Right ventricle myocardium inferior (tissue), 1 donor: ENCODE results near the gene SYCE1L. TPM values are rescaled to one million over a fixed set of nuclear protein-coding genes. Genes with fewer than 3 reads are reported as not detected.
"Not testable (repeated sequence)": the region's sequence is repeated elsewhere in the genome, so short reads cannot be mapped to it uniquely, and the experiment has no call there.

Experiments used
- ATAC-seq: fragments of 200-7000 bp; cut with Tn5 transposase; one replicate; pipeline ENCODE4 v1.9.1; 2020; ENCODE audit warnings: mild to moderate bottlenecking, moderate library complexity
- DNase-seq: peaks from one replicate; pipeline ENCODE4 v3.0.0; 2021; ENCODE audit errors: missing footprints
- intact Hi-C: fragments of 100-400 bp; cut with DNase I; formaldehyde crosslinking; loops from one replicate; pipeline ENCODE4 v1.11.0; 2022
- total RNA-seq: library from RNA; stranded (reverse); fragmentation: NEBNext Ultra II Directional; extraction: Animal tissue kit (Norgen Biotek cat#: 25700); gene quantifications from one replicate; pipeline ENCODE4 v1.2.1, GENCODE V29; 2021
- donor health status: DM: no; HTN: yes; CAD: no; lungs with severe emphysema.

Gene SYCE1L
- total RNA-seq, 1 donor from 2014 or later, result not detected

GRCh38 chr16:77233799-77234519 lies 34.8 kb downstream of the SYCE1L start:
- DNase-seq (no peak), ATAC-seq (no peak)
- intact Hi-C loops, result no loop called here

GRCh38 chr16:77234611-77235010 lies 35.4 kb downstream of the SYCE1L start:
- intact Hi-C loops, result loop anchor here (5.0 kb wide), 3 partner anchors 428 to 863 kb away; partner anchors contain the start of gene WWOX
- ATAC-seq (no peak), DNase-seq (no peak)

GRCh38 chr16:77236063-77236511 lies 36.9 kb downstream of the SYCE1L start:
- peak; percentile 96 for ATAC-seq
- peak; percentile 92 for DNase-seq
- intact Hi-C loops, result loop anchor here (1.0 to 5.0 kb wide), 4 partner anchors 348 to 861 kb away; partner anchors contain the start of gene WWOX

- no peak for DNase-seq
- intact Hi-C loops, result loop anchor here (5.0 kb wide), 3 partner anchors 424 to 859 kb away; partner anchors contain the start of gene WWOX
Measured at GRCh38 chr16:77238593-77238992, 39.4 kb downstream of the SYCE1L start.

GRCh38 chr16:77242471-77242870 lies 43.3 kb downstream of the SYCE1L start:
- DNase-seq, ATAC-seq, intact Hi-C loops: not testable (repeated sequence)

More at GRCh38 chr16:77238593-77238992, 39.4 kb downstream of the SYCE1L start:
- no peak for ATAC-seq

GRCh38 chr16:77246150-77246549 lies 46.9 kb downstream of the SYCE1L start:
- no peak for DNase-seq
- intact Hi-C loops, result no loop called here
- ATAC-seq, result no peak

- DNase-seq, result no peak
- intact Hi-C loops, result no loop called here
- no peak for ATAC-seq
Measured at GRCh38 chr16:77250400-77250799, 51.2 kb downstream of the SYCE1L start.

Other genes with a start within 250 kb of the SYCE1L start
- gene MON1B, start 8.2 kb upstream of the SYCE1L start, total RNA-seq, result 14.4 TPM
- not detected for gene ADAMTS18, start 235.6 kb downstream of the SYCE1L start, total RNA-seq